GM19043 (cell line): ENCODE measurements around the gene HNRNPAB.
"Not testable (repeated sequence)": the region's sequence is repeated elsewhere in the genome, so short reads cannot be mapped to it uniquely, and the experiment has no call there.

Experiments used
- ATAC-seq: cut with Tn5 transposase; IDR thresholded peaks from one replicate; pipeline ENCODE4 v1.9.1; 2021; ENCODE audit warnings: low read depth; ENCODE audit not compliant: unreplicated experiment

Gene HNRNPAB

GRCh38 chr5:178196281-178196812, 8.0 kb upstream of the HNRNPAB start:
- no peak for ATAC-seq

- ATAC-seq: no peak
Measured at GRCh38 chr5:178196986-178197385, 7.3 kb upstream of the HNRNPAB start.

GRCh38 chr5:178198151-178198550, 6.2 kb upstream of the HNRNPAB start:
- not testable (repeated sequence) for ATAC-seq

GRCh38 chr5:178198706-178199105, 5.6 kb upstream of the HNRNPAB start:
- no peak for ATAC-seq

GRCh38 chr5:178199581-178200434, 4.5 kb upstream of the HNRNPAB start:
- ATAC-seq: no peak

GRCh38 chr5:178201221-178201926, 3.0 kb upstream of the HNRNPAB start:
- ATAC-seq: no peak

- no peak for ATAC-seq
Measured at GRCh38 chr5:178201927-178202235, 2.5 kb upstream of the HNRNPAB start.

- ATAC-seq: no peak
Measured at GRCh38 chr5:178202541-178202940, 1.8 kb upstream of the HNRNPAB start.

- ATAC-seq: no peak
Measured at GRCh38 chr5:178203670-178204181, 607 bp upstream of the HNRNPAB start.

GRCh38 chr5:178204935-178205748, 809 bp downstream of the HNRNPAB start:
- ATAC-seq: peak; percentile 55

GRCh38 chr5:178205749-178206047, 1.4 kb downstream of the HNRNPAB start:
- no peak for ATAC-seq

- no peak for ATAC-seq
Measured at GRCh38 chr5:178206166-178207101, 2.1 kb downstream of the HNRNPAB start.

- no peak for ATAC-seq
Measured at GRCh38 chr5:178207183-178207916, 3.0 kb downstream of the HNRNPAB start.

GRCh38 chr5:178207917-178208280, 3.6 kb downstream of the HNRNPAB start:
- ATAC-seq: no peak

- ATAC-seq: no peak
Measured at GRCh38 chr5:178208540-178209227, 4.4 kb downstream of the HNRNPAB start.

GRCh38 chr5:178209334-178210072, 5.2 kb downstream of the HNRNPAB start:
- no peak for ATAC-seq

GRCh38 chr5:178210073-178210535, 5.8 kb downstream of the HNRNPAB start:
- ATAC-seq: no peak

- ATAC-seq: no peak
Measured at GRCh38 chr5:178210686-178211085, 6.4 kb downstream of the HNRNPAB start.
